ENCODE results near the gene GHR.

The GHR gene

GRCh38 chr5:42494414-42494813, 71.2 kb downstream of the GHR start:
- H3K9me3 ChIP-seq (ENCODE audit: control insufficient read depth in 1 of 2, low read length in 2 of 2): no peaks in the 10 kb centered on the region
- H3K9ac ChIP-seq (ENCODE audit: low read depth in 1 of 2, low read length in 2 of 2): no peak overlapping the region
- H3K27ac ChIP-seq (ENCODE audit: low read depth, low read length): no peak overlapping the region
- H3K4me1 ChIP-seq (ENCODE audit: control insufficient read depth in 1 of 2, insufficient read depth in 2 of 2, low read length in 2 of 2): no peaks in the 10 kb centered on the region
- H3K4me3 ChIP-seq (ENCODE audit: low read depth in 1 of 2, low read length in 2 of 2): no peak overlapping the region
- H3K27me3 ChIP-seq (ENCODE audit: control insufficient read depth in 1 of 2, insufficient read depth in 2 of 2, low read length in 2 of 2): no peaks in the 10 kb centered on the region
- H3K36me3 ChIP-seq (ENCODE audit: control insufficient read depth in 1 of 2, insufficient read depth in 2 of 2, low read length in 2 of 2): no peaks in the 10 kb centered on the region

GRCh38 chr5:42495914-42496313, 72.7 kb downstream of the GHR start:
- H3K9ac ChIP-seq (ENCODE audit: low read depth in 1 of 2, low read length in 2 of 2): no peak overlapping the region
- H3K4me3 ChIP-seq (ENCODE audit: low read depth in 1 of 2, low read length in 2 of 2): no peak overlapping the region
- H3K4me1 ChIP-seq (ENCODE audit: control insufficient read depth in 1 of 2, insufficient read depth in 2 of 2, low read length in 2 of 2): no peaks in the 10 kb centered on the region
- H3K27ac ChIP-seq (ENCODE audit: low read depth, low read length): no peak overlapping the region
- H3K36me3 ChIP-seq (ENCODE audit: control insufficient read depth in 1 of 2, insufficient read depth in 2 of 2, low read length in 2 of 2): no peaks in the 10 kb centered on the region
- H3K27me3 ChIP-seq (ENCODE audit: control insufficient read depth in 1 of 2, insufficient read depth in 2 of 2, low read length in 2 of 2): no peaks in the 10 kb centered on the region
- H3K9me3 ChIP-seq (ENCODE audit: control insufficient read depth in 1 of 2, low read length in 2 of 2): no peaks in the 10 kb centered on the region

DNA sequence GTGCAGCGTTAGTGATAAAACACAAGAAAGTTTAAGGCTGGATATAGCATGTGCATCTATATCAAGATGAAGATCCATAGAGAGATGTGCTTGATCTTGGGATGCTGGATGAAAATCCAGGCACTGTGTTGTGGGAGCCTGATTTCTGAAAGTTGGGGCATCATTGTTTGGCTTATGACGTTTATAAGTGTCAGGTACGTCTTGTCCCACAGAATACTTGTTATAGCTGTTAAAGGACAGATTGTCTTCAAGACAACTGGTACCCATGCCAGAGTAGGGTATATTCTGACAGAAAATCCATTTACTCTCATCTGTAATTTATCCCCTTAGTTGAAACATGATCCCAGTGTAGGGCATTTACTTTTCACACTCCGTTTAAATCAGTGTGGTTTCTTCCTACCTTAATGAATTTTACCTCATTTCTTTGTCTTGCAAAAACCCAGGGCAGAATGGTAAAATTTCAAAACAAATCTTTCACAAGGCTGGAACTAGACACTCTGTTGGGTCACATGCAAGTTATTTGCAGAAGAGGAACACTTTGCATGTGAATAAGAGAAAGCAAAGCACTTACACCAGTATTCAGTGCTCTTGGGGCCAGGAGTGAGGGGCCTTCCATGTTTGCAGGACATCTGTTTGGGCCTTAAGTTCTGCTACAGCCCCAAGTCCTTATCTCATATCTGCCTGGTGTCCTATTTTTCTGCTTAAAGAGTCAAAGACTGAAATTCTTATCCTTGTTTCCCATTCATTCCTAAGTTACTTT, 73.3 kb downstream of the GHR start:
- Histone ChIP-seq H3K27ac (ENCODE audit: low read depth, low read length) (no peak overlapping the region), H3K36me3 (ENCODE audit: control insufficient read depth in 1 of 2, insufficient read depth in 2 of 2, low read length in 2 of 2) (no peaks in the 10 kb centered on the region), H3K9ac (ENCODE audit: low read depth in 1 of 2, low read length in 2 of 2) (no peak overlapping the region), H3K4me1 (ENCODE audit: control insufficient read depth in 1 of 2, insufficient read depth in 2 of 2, low read length in 2 of 2) (no peaks in the 10 kb centered on the region), H3K4me3 (ENCODE audit: low read depth in 1 of 2, low read length in 2 of 2) (no peak overlapping the region), H3K27me3 (ENCODE audit: control insufficient read depth in 1 of 2, insufficient read depth in 2 of 2, low read length in 2 of 2) (no peaks in the 10 kb centered on the region), H3K9me3 (ENCODE audit: control insufficient read depth in 1 of 2, low read length in 2 of 2) (no peaks in the 10 kb centered on the region)

DNA sequence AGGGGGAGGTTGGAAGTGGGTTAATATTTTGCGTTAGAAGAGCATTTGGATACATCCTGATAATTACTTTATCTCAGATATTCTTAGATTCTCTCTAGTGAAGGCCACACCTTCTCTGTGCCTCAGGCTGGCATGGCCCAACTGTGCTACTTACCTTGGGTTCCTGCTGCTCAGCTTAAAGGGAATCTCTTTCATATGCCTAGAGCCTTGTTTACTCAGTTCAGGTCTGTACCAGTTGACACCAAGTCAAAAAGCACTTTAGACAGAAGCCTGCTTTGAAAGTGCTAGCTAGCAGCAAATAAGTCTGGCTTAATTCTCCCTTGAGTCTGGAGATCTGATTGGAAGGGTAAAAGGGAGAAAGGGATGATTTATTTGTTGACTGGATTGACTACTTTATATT, 74.8 kb downstream of the GHR start:
- no peaks in the 10 kb centered on the region for H3K9me3 ChIP-seq (ENCODE audit: control insufficient read depth in 1 of 2, low read length in 2 of 2)
- no peaks in the 10 kb centered on the region for H3K36me3 ChIP-seq (ENCODE audit: control insufficient read depth in 1 of 2, insufficient read depth in 2 of 2, low read length in 2 of 2)
- H3K4me1 ChIP-seq (ENCODE audit: control insufficient read depth in 1 of 2, insufficient read depth in 2 of 2, low read length in 2 of 2): no peaks in the 10 kb centered on the region
- H3K4me3 ChIP-seq (ENCODE audit: low read depth in 1 of 2, low read length in 2 of 2): no peak overlapping the region
- no peak overlapping the region for H3K9ac ChIP-seq (ENCODE audit: low read depth in 1 of 2, low read length in 2 of 2)
- H3K27ac ChIP-seq (ENCODE audit: low read depth, low read length): no peak overlapping the region
- no peaks in the 10 kb centered on the region for H3K27me3 ChIP-seq (ENCODE audit: control insufficient read depth in 1 of 2, insufficient read depth in 2 of 2, low read length in 2 of 2)

- H3K4me1 ChIP-seq (ENCODE audit: control insufficient read depth in 1 of 2, insufficient read depth in 2 of 2, low read length in 2 of 2): no peaks in the 10 kb centered on the region
- H3K9ac ChIP-seq (ENCODE audit: low read depth in 1 of 2, low read length in 2 of 2): no peak overlapping the region
- no peaks in the 10 kb centered on the region for H3K36me3 ChIP-seq (ENCODE audit: control insufficient read depth in 1 of 2, insufficient read depth in 2 of 2, low read length in 2 of 2)
- no peak overlapping the region for H3K4me3 ChIP-seq (ENCODE audit: low read depth in 1 of 2, low read length in 2 of 2)
- H3K9me3 ChIP-seq (ENCODE audit: control insufficient read depth in 1 of 2, low read length in 2 of 2): no peaks in the 10 kb centered on the region
- H3K27me3 ChIP-seq (ENCODE audit: control insufficient read depth in 1 of 2, insufficient read depth in 2 of 2, low read length in 2 of 2): no peaks in the 10 kb centered on the region
- no peak overlapping the region for H3K27ac ChIP-seq (ENCODE audit: low read depth, low read length)
Measured at GRCh38 chr5:42499016-42499415, 75.8 kb downstream of the GHR start.

GRCh38 chr5:42500003-42500599, 76.9 kb downstream of the GHR start:
- Histone ChIP-seq H3K4me1 (ENCODE audit: control insufficient read depth in 1 of 2, insufficient read depth in 2 of 2, low read length in 2 of 2) (no peaks in the 10 kb centered on the region), H3K36me3 (ENCODE audit: control insufficient read depth in 1 of 2, insufficient read depth in 2 of 2, low read length in 2 of 2) (no peaks in the 10 kb centered on the region), H3K27me3 (ENCODE audit: control insufficient read depth in 1 of 2, insufficient read depth in 2 of 2, low read length in 2 of 2) (no peaks in the 10 kb centered on the region), H3K4me3 (ENCODE audit: low read depth in 1 of 2, low read length in 2 of 2) (no peak overlapping the region), H3K9me3 (ENCODE audit: control insufficient read depth in 1 of 2, low read length in 2 of 2) (no peaks in the 10 kb centered on the region), H3K27ac (ENCODE audit: low read depth, low read length) (no peak overlapping the region), H3K9ac (ENCODE audit: low read depth in 1 of 2, low read length in 2 of 2) (no peak overlapping the region)

- H3K9ac ChIP-seq (ENCODE audit: low read depth in 1 of 2, low read length in 2 of 2): no peak overlapping the region
- no peak overlapping the region for H3K4me3 ChIP-seq (ENCODE audit: low read depth in 1 of 2, low read length in 2 of 2)
- H3K27ac ChIP-seq (ENCODE audit: low read depth, low read length): no peak overlapping the region
Measured at GRCh38 chr5:42502613-42503470, 79.6 kb downstream of the GHR start.

DNA sequence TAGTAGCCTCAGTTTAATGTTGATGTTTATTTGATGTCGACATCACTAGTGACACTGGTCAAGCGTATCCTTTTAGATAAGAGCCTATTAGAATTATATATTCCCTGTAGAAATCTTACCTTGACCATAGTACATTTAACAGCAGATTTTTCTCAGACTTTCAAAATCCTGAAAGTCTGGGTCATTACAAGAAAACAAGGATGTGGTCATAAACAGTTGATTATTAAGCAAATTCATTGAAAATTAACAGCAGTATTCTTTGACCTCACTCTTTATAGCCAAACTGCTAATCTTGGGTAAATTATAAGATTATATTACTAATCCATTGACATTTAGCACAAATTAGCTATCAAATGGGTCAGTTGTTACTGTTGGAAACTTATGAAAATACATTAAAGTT, 83.4 kb downstream of the GHR start:
- Histone ChIP-seq H3K4me3 (ENCODE audit: low read depth in 1 of 2, low read length in 2 of 2) (no peak overlapping the region), H3K27ac (ENCODE audit: low read depth, low read length) (no peak overlapping the region), H3K27me3 (ENCODE audit: control insufficient read depth in 1 of 2, insufficient read depth in 2 of 2, low read length in 2 of 2) (no peaks in the 10 kb centered on the region), H3K9ac (ENCODE audit: low read depth in 1 of 2, low read length in 2 of 2) (no peak overlapping the region), H3K36me3 (ENCODE audit: control insufficient read depth in 1 of 2, insufficient read depth in 2 of 2, low read length in 2 of 2) (no peaks in the 10 kb centered on the region), H3K4me1 (ENCODE audit: control insufficient read depth in 1 of 2, insufficient read depth in 2 of 2, low read length in 2 of 2) (no peaks in the 10 kb centered on the region), H3K9me3 (ENCODE audit: control insufficient read depth in 1 of 2, low read length in 2 of 2) (no peaks in the 10 kb centered on the region)

More at GRCh38 chr5:42502613-42503470, 79.6 kb downstream of the GHR start:
- no peaks in the 10 kb centered on the region for H3K4me1 ChIP-seq (ENCODE audit: control insufficient read depth in 1 of 2, insufficient read depth in 2 of 2, low read length in 2 of 2)
- no peaks in the 10 kb centered on the region for H3K36me3 ChIP-seq (ENCODE audit: control insufficient read depth in 1 of 2, insufficient read depth in 2 of 2, low read length in 2 of 2)
- no peaks in the 10 kb centered on the region for H3K27me3 ChIP-seq (ENCODE audit: control insufficient read depth in 1 of 2, insufficient read depth in 2 of 2, low read length in 2 of 2)
- no peaks in the 10 kb centered on the region for H3K9me3 ChIP-seq (ENCODE audit: control insufficient read depth in 1 of 2, low read length in 2 of 2)

GRCh38 chr5:42507451-42508097, 84.3 kb downstream of the GHR start:
- H3K36me3 ChIP-seq (ENCODE audit: control insufficient read depth in 1 of 2, insufficient read depth in 2 of 2, low read length in 2 of 2): no peaks in the 10 kb centered on the region
- no peaks in the 10 kb centered on the region for H3K4me1 ChIP-seq (ENCODE audit: control insufficient read depth in 1 of 2, insufficient read depth in 2 of 2, low read length in 2 of 2)
- H3K27me3 ChIP-seq (ENCODE audit: control insufficient read depth in 1 of 2, insufficient read depth in 2 of 2, low read length in 2 of 2): no peaks in the 10 kb centered on the region
- H3K9me3 ChIP-seq (ENCODE audit: control insufficient read depth in 1 of 2, low read length in 2 of 2): no peaks in the 10 kb centered on the region
- no peak overlapping the region for H3K4me3 ChIP-seq (ENCODE audit: low read depth in 1 of 2, low read length in 2 of 2)
- no peak overlapping the region for H3K9ac ChIP-seq (ENCODE audit: low read depth in 1 of 2, low read length in 2 of 2)
- no peak overlapping the region for H3K27ac ChIP-seq (ENCODE audit: low read depth, low read length)

DNA sequence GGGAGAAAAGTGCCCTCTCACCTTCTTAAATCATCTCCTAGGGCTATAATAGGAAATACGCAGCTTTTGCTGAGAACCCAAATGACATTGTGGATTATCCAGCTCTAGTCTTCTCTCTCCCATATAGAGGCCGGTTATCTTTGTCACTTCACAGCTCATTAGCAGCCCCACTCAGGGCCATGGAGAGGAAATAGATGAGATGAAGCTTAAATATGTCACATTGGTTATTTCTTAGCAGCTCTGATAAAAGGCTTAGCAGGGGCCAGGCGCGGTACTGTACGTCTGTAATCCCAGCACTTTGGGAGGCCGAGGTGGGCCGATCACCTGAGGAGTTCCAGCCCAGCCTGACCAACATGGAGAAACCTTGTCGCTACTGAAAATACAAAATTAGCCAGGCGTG, 90.0 kb downstream of the GHR start:
- Histone ChIP-seq H3K9me3 (ENCODE audit: control insufficient read depth in 1 of 2, low read length in 2 of 2) (no peaks in the 10 kb centered on the region), H3K9ac (ENCODE audit: low read depth in 1 of 2, low read length in 2 of 2) (no peak overlapping the region), H3K27me3 (ENCODE audit: control insufficient read depth in 1 of 2, insufficient read depth in 2 of 2, low read length in 2 of 2) (no peaks in the 10 kb centered on the region), H3K36me3 (ENCODE audit: control insufficient read depth in 1 of 2, insufficient read depth in 2 of 2, low read length in 2 of 2) (no peaks in the 10 kb centered on the region), H3K27ac (ENCODE audit: low read depth, low read length) (no peak overlapping the region), H3K4me1 (ENCODE audit: control insufficient read depth in 1 of 2, insufficient read depth in 2 of 2, low read length in 2 of 2) (no peaks in the 10 kb centered on the region), H3K4me3 (ENCODE audit: low read depth in 1 of 2, low read length in 2 of 2) (no peak overlapping the region)
